ENCODE data around the gene LRBA.

The LRBA gene

GRCh38 chr4:150978738-150979575 lies 36.1 kb downstream of the LRBA start:
- H3K4me3 ChIP-seq (ENCODE audit: control insufficient read depth, low read depth, low read length): no peak overlapping the region
- no peak for DNase-seq (ENCODE audit: low read depth)
- no peak for TF ChIP-seq CTCF (IDR thresholded peaks at IDR 0.05; ENCODE audit: control insufficient read depth, insufficient read depth, low read depth, low read length, missing control alignments)

GRCh38 chr4:150976478-150977118 lies 38.5 kb downstream of the LRBA start:
- H3K4me3 ChIP-seq (ENCODE audit: control insufficient read depth, low read depth, low read length): no peak overlapping the region
- TF ChIP-seq CTCF (IDR thresholded peaks at IDR 0.05; ENCODE audit: control insufficient read depth, insufficient read depth, low read depth, low read length, missing control alignments): no peak
- DNase-seq (ENCODE audit: low read depth): no peak

- no peak for DNase-seq (ENCODE audit: low read depth)
- no peak overlapping the region for H3K4me3 ChIP-seq (ENCODE audit: control insufficient read depth, low read depth, low read length)
- TF ChIP-seq CTCF (IDR thresholded peaks at IDR 0.05; ENCODE audit: control insufficient read depth, insufficient read depth, low read depth, low read length, missing control alignments): no peak
These were observed 40.3 kb downstream of the LRBA start for GRCh38 chr4:150974750-150975149.

- TF ChIP-seq CTCF (IDR thresholded peaks at IDR 0.05; ENCODE audit: control insufficient read depth, insufficient read depth, low read depth, low read length, missing control alignments): no peak
- no peak for DNase-seq (ENCODE audit: low read depth)
- H3K4me3 ChIP-seq (ENCODE audit: control insufficient read depth, low read depth, low read length): no peak overlapping the region
These were observed 40.8 kb downstream of the LRBA start for GRCh38 chr4:150974252-150974640.

- no peak for DNase-seq (ENCODE audit: low read depth)
- TF ChIP-seq CTCF (IDR thresholded peaks at IDR 0.05; ENCODE audit: control insufficient read depth, insufficient read depth, low read depth, low read length, missing control alignments): no peak
- H3K4me3 ChIP-seq (ENCODE audit: control insufficient read depth, low read depth, low read length): no peak overlapping the region
These were observed 41.3 kb downstream of the LRBA start for GRCh38 chr4:150973626-150974251.

- DNase-seq (ENCODE audit: low read depth): no peak
- TF ChIP-seq CTCF (IDR thresholded peaks at IDR 0.05; ENCODE audit: control insufficient read depth, insufficient read depth, low read depth, low read length, missing control alignments): no peak
- H3K4me3 ChIP-seq (ENCODE audit: control insufficient read depth, low read depth, low read length): no peak overlapping the region
These were observed 42.5 kb downstream of the LRBA start for GRCh38 chr4:150972592-150972991.
